OCI-LY1 (cell line): ENCODE data around the gene PARN.

Experiments used
- CTCF ChIP-seq: fragments of 200-600 bp; sonication (generic), shearing (Covaris generic); IDR thresholded peaks from 2 replicates; pipeline ENCODE4 v1.5.1; 2017; ENCODE audit warnings: mild to moderate bottlenecking, antibody characterized with exemption, low read length, moderate library complexity, mixed read lengths
- EZH2 ChIP-seq: fragments of 200-600 bp; sonication (generic), shearing (Covaris generic); IDR thresholded peaks from 2 replicates; pipeline ENCODE4 v1.8.0; 2017; ENCODE audit warnings: borderline replicate concordance, mixed run types, mild to moderate bottlenecking, antibody characterized with exemption, low read length, moderate library complexity, mixed read lengths

GRCh38 chr16:14611660-14612059 lies 18.4 kb downstream of the PARN start:
- TF ChIP-seq CTCF: no peak
- no peak for TF ChIP-seq EZH2
